Loucy (cell line): ENCODE results near the gene CDK18.
"Not testable (repeated sequence)": the region's sequence is repeated elsewhere in the genome, so short reads cannot be mapped to it uniquely, and the experiment has no call there.

Experiments
- H2AFZ ChIP-seq: fragments of 200-600 bp; sonication (generic); 2 replicates; pipeline ENCODE4 v1.6.0; 2016; ENCODE audit warnings: antibody characterized with exemption, mild to moderate bottlenecking, low read length, moderate library complexity
- H3F3A ChIP-seq: fragments of 200-600 bp; 2 replicates; pipeline ENCODE4 v1.6.0; 2016; ENCODE audit warnings: antibody characterized with exemption, low read depth, mild to moderate bottlenecking
- H3K27me3 ChIP-seq: fragments of 200-600 bp; sonication (generic); 2 replicates; pipeline ENCODE4 v1.6.1; 2014; ENCODE audit warnings: low read length, mild to moderate bottlenecking; ENCODE audit not compliant: insufficient read depth, poor library complexity, severe bottlenecking
- H3K36me3 ChIP-seq: fragments of 200-600 bp; sonication (generic); 2 replicates; pipeline ENCODE4 v1.6.1; 2016; ENCODE audit warnings: low read length; ENCODE audit not compliant: insufficient read depth
- H3K4me1 ChIP-seq: fragments of 200-600 bp; sonication (generic); 2 replicates; pipeline ENCODE4 v1.5.1; 2014; ENCODE audit warnings: low read length, mild to moderate bottlenecking; ENCODE audit not compliant: insufficient read depth, poor library complexity, severe bottlenecking
- H3K4me2 ChIP-seq: fragments of 200-600 bp; sonication (generic); 2 replicates; pipeline ENCODE4 v1.6.0; 2014; ENCODE audit warnings: antibody characterized with exemption, low read length, low read depth, mild to moderate bottlenecking; ENCODE audit not compliant: poor library complexity, severe bottlenecking
- H3K4me3 ChIP-seq: fragments of 200-600 bp; sonication (generic); 2 replicates; pipeline ENCODE4 v1.5.1; 2014; ENCODE audit warnings: low read length, mild to moderate bottlenecking, mixed read lengths; ENCODE audit not compliant: poor library complexity, severe bottlenecking
- H3K79me2 ChIP-seq: fragments of 200-600 bp; sonication (generic); 2 replicates; pipeline ENCODE4 v1.6.1; 2014; ENCODE audit warnings: low read length; ENCODE audit not compliant: insufficient read depth
- H3K9ac ChIP-seq: fragments of 200-600 bp; sonication (generic); 2 replicates; pipeline ENCODE4 v1.6.0; 2014; ENCODE audit warnings: mild to moderate bottlenecking, low read depth, low read length, moderate library complexity; ENCODE audit not compliant: poor library complexity, severe bottlenecking
- H3K9me2 ChIP-seq: fragments of 200-600 bp; sonication (generic); replicated peaks from 2 replicates; pipeline ENCODE4 v1.6.1; 2016; ENCODE audit warnings: low read depth, low read length, mixed read lengths
- H3K9me3 ChIP-seq: fragments of 200-600 bp; sonication (generic); 2 replicates; pipeline ENCODE4 v1.6.1; 2014; ENCODE audit warnings: mild to moderate bottlenecking, antibody characterized with exemption, low read length, low read depth; ENCODE audit not compliant: insufficient read depth
- H4K20me1 ChIP-seq: fragments of 200-600 bp; sonication (generic); 2 replicates; pipeline ENCODE4 v1.6.0; 2014; ENCODE audit warnings: antibody characterized with exemption, low read length, mild to moderate bottlenecking; ENCODE audit not compliant: insufficient read depth, poor library complexity, severe bottlenecking
- CTCF ChIP-seq: fragments of 200-600 bp; sonication (generic); conservative IDR thresholded peaks from 2 replicates; pipeline ENCODE4 v1.5.1; 2014; ENCODE audit warnings: mild to moderate bottlenecking, antibody characterized with exemption, low read length
- EZH2phosphoT487 ChIP-seq: fragments of 200-600 bp; IDR thresholded peaks from 2 replicates; pipeline ENCODE4 v1.6.1; 2018; ENCODE audit warnings: antibody characterized with exemption, mild to moderate bottlenecking, moderate library complexity, borderline replicate concordance

CDK18 gene

DNA sequence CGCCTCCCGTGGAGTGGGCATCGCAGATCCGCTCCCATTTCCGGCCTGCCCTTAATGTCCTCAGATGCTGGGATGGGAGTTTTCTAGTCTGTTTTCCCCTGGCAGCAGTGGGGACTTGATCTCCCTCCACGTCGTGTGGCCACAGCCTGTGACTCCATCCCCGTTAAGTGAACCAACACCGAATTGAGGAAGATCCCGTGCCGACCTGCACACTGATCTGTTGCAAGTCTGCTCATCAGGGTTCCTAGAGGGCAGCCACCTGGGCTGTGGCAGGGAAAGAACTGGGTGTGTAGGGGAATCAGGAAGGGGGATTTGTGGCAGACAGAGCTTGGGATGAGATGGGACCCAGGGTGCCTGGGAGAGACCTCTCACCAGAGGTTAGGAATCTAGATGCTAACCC is 23.3 kb upstream of the CDK18 start:
- no peaks in the 10 kb centered on the region for H4K20me1 ChIP-seq
- no peaks in the 10 kb centered on the region for H3K79me2 ChIP-seq
- no peak for TF ChIP-seq EZH2phosphoT487
- no peak for TF ChIP-seq CTCF
- no peak overlapping the region for H3K4me3 ChIP-seq
- H3F3A ChIP-seq: no peaks in the 10 kb centered on the region
- H3K4me2 ChIP-seq: no peak overlapping the region
- H3K9ac ChIP-seq: no peak overlapping the region
- H3K9me2 ChIP-seq: no peaks in the 10 kb centered on the region
- no peaks in the 10 kb centered on the region for H3K27me3 ChIP-seq
- no peaks in the 10 kb centered on the region for H3K9me3 ChIP-seq
- H3K36me3 ChIP-seq: no peaks in the 10 kb centered on the region
- H2AFZ ChIP-seq: no peak overlapping the region
- no peaks in the 10 kb centered on the region for H3K4me1 ChIP-seq

- Histone ChIP-seq H2AFZ (no peak overlapping the region), H3K4me3 (no peak overlapping the region), H3F3A (no peaks in the 10 kb centered on the region), H3K9ac (no peak overlapping the region), H3K9me3 (no peaks in the 10 kb centered on the region), H3K4me2 (no peak overlapping the region), H3K9me2 (no peaks in the 10 kb centered on the region), H3K4me1 (no peaks in the 10 kb centered on the region), H3K36me3 (no peaks in the 10 kb centered on the region), H3K27me3 (no peaks in the 10 kb centered on the region), H3K79me2 (no peaks in the 10 kb centered on the region), H4K20me1 (no peaks in the 10 kb centered on the region)
- no peak for TF ChIP-seq EZH2phosphoT487
- TF ChIP-seq CTCF: no peak
Observed at GRCh38 chr1:205481629-205482151, 22.8 kb upstream of the CDK18 start.

- H3K9me3 ChIP-seq, H3K27me3 ChIP-seq: not testable (repeated sequence)
Observed at GRCh38 chr1:205482587-205482986, 21.9 kb upstream of the CDK18 start.

DNA sequence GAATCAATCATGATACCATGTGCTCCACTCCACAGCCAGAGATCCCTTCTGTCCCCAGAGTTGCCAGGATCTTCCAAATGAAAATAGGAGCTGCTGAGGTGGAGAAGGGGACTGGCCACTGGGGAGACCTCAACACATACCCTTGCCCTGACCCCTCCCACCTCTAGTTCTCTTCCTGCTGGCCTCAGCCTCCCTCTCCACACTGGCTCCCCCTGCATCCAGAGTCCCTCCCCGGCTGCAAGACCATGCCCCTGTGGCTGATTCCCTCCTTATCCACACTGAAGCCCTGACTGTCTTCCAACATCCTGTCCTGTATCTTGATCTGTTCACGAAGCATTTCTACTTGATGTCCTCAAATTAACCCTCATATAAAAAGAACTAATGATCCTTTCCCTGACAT is 21.1 kb upstream of the CDK18 start:
- Histone ChIP-seq H3K79me2 (no peaks in the 10 kb centered on the region), H3K9me3 (no peaks in the 10 kb centered on the region), H3K9me2 (no peaks in the 10 kb centered on the region), H3F3A (no peaks in the 10 kb centered on the region), H2AFZ (no peak overlapping the region), H4K20me1 (no peaks in the 10 kb centered on the region), H3K4me1 (no peaks in the 10 kb centered on the region), H3K9ac (no peak overlapping the region), H3K27me3 (no peaks in the 10 kb centered on the region), H3K4me2 (no peak overlapping the region), H3K4me3 (no peak overlapping the region), H3K36me3 (no peaks in the 10 kb centered on the region)
- TF ChIP-seq EZH2phosphoT487: no peak
- TF ChIP-seq CTCF: no peak

More at GRCh38 chr1:205482587-205482986, 21.9 kb upstream of the CDK18 start:
- not testable (repeated sequence) for H2AFZ ChIP-seq, H4K20me1 ChIP-seq, H3K36me3 ChIP-seq, H3K79me2 ChIP-seq, H3K4me1 ChIP-seq, H3K9me2 ChIP-seq, H3F3A ChIP-seq, H3K4me3 ChIP-seq, H3K9ac ChIP-seq, H3K4me2 ChIP-seq
